GM21717 (cell line): ENCODE data around the gene PIEZO2.
A peak's percentile ranks its signal among the peaks of the same experiment; 100 is the strongest.

Experiments
- ATAC-seq: cut with Tn5 transposase; IDR thresholded peaks from one replicate; pipeline ENCODE4 v1.9.1; 2021; ENCODE audit warnings: mild to moderate bottlenecking, moderate library complexity; ENCODE audit not compliant: unreplicated experiment

Gene PIEZO2

DNA sequence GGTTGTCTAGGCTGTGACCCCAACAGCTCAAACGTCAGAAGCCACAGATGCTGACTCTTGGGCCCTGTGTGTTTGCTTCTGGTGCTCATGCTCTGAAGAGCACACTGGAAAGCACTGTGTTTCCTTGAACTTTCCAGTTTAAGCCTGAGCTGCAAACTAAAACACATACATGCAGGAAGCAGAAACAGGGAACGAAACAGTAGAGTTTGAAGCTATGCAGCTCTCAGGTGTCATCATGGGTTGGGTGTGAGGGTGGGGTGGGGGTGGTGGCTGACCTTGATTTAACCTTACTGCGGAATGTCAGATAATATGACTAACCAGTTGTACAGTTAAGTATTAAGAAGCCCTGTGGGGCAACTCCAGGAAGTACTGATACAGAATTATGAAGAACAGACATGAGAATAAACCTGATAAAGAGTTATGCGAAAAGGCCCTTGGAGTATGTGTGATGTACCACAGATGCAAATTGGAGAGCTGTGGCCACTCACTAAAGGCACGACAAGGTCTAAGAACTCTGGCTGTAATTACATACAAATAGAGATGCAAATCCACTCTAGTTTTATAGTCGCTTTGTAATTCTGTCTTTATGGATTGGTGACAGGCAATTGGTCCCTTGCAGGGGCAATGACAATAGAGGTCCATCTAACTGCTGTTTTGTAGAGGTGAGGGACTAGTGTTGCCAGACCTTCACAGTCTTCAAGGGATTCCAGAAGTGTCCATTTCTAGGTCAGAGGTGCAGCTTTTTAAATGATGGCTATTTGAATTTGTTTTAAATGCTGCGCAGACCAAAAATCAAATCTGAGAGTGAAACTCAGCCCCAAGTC, 350.4 kb downstream of the PIEZO2 start:
- no peak for ATAC-seq

DNA sequence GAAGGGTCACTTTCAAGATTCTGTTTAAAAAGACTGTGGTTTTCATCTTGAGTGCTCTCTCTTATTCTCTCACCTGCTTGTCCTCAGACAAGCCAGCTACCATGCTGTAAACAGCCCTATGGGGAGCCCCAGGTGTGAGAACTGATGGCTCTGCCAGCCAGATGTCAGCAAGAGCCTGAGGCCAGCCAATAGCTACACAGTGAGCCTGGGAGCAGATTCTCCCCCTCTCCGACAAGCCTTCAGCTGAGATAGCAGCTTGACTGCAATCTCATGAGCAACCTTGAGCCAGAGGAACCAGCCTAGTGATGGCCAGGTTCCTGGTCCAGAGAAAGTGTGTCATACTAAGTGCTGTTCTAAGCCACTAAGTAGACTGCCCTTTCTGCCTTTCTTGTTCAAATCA, 351.5 kb downstream of the PIEZO2 start:
- ATAC-seq = no peak

DNA sequence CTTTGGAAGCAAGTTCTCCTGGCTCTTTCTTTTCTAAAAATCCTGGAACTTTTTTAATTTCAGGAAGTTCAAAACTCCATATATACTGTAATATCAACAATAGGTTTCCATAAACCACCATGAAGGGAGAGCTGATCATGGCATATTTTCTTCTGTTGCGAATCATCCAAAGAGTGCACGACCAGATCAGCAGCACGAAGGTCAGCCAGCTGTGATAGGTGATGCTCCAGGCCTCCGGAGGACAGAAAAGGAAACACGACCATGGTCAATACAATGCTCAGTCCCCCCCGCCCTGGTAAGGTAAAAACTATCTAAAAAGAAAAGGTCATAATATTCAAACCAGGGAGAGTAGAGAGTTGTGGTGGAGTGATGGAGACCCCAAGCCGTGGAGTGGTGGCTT, 354.6 kb downstream of the PIEZO2 start:
- no peak for ATAC-seq

DNA sequence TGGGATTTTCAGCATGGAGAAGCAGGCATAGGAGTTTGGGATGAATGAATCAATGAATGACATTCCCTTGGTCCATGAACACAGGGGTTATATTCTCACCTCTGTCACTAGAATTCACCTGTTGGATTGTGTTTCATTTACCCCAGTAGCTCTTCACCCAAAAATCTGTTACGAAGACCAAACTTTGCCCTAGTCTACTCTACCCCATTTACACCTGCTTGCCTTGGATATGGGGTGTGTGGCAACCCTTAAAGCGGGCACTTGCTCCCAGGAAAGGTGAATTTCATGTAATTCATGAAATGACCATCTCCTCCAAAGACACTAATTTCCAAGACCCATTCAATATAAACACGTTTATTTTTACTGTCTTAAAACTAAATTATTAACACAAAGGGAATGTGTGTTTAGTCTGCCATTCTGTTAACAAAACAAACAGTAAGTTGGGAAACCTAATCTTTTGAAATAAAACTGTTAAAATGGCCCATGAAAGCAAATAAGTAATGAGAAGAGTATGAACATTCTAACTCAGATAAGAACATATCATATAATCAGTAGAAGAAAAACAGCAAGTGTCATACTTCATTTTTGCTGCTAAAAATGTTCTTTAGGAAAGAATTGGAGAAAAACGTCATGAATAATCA, 355.5 kb downstream of the PIEZO2 start:
- ATAC-seq = no peak

DNA sequence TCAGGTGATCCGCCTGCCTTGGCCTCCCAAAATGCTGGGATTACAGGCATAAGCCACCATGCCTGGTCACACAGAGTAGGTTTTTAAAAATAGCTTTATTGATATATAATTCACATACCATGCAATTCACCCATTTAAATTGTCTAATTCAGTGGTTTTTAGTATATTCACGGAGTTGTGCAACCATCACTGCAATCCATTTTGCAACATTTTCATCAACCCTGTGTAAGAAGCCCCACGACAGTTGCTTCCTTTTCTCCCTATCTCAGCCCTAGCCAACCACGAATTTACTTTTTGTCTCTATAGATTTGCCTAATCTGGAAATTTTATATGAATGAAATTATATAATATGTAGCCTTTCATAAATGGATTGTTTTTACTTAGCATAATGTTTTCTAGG, 357.2 kb downstream of the PIEZO2 start:
- no peak for ATAC-seq

DNA sequence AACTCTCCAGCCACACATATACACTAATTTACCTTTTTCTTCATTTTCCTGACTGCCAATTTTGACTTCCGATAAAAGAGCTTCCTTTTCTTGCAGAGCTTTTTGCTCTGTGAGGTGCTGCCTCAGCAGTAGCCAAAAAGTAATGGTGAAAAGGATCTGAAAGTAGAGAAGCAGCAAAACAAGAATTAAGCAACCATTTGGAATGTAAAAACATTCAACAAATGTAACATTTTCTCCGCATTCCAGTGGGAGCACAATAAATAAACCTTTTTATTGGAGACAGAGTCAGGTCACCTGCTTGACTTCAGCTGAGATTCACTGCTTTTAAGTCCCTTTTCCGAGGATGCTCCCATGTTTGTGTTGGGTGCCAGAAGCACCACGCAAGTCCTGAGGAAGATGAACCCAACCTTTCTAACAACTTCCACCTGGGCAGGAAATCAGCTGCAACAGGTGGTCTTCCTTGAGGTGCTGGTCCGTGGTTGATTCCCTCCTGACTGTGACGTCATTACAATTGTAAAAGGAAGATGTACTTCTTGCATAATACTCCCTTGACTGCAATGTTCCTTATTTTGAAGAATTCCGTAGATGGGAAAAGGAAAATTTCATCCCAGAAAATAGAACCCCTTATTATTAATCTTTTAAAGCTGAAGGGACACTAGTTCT, 358.1 kb downstream of the PIEZO2 start:
- ATAC-seq = no peak

DNA sequence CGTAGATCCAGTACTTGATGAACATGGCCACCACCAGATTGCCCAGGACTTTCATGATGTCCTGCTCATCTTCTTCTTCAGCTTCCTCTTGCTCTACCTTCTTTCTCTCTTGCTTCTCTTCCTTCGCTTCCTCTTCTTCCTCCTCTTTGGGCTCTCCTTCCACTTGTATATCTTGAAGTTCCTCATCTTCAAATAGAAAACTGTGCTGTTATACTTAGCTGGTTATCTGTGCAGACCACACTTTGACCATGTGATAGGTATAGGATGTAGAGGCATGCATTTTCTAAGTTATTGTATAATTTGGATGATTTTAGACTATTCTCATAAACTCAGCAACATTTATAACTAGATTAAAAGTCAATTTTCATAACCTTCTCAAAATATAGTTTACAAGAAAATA, 360.2 kb downstream of the PIEZO2 start:
- no peak for ATAC-seq

DNA sequence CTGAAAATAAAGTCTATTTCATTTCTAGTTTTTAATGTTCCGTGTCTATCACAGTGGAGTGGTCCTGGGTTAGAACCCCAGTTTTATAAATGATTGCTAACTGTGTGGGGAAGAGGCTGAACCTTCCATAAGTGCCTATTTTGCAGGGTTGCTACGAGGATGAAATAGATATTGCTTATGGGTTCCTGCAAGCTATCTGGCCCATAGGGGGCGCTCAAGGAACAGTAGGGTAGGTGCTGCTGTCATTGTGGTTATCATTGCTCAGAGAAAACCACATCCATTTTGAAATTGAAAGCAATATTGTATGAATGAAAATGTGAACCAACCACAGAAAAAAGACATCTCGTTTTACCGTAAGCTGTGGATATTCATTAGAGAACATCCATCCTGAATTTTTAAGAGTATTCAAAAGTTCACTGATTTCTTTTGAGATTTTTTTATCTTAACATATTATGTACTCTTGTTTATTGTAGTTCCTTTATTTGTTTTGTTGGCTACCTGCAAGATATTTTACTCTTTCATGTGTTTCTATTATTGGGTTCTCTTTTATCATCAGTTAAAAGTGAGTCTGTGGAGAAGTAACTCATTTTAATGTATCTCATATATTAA, 362.0 kb downstream of the PIEZO2 start:
- peak; percentile 91 for ATAC-seq

DNA sequence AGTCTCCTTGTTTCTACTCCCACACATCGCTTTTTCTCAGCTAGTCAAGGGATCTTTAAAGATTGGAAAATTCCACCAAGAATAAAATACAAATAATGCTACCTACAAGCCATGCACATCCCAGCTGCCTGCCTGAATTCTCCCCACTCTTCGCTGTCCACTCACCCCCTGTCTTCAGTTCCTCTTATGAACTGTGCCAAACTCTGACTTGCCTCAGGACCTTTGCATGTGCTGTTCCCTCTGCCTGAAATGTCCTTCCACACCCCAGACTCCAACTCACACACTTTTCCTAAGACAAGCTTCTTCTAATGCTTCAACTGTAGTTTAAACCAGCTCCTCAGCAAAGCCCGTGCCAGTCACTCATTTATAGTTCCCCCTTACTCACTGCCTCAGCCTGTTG, 363.6 kb downstream of the PIEZO2 start:
- no peak for ATAC-seq

DNA sequence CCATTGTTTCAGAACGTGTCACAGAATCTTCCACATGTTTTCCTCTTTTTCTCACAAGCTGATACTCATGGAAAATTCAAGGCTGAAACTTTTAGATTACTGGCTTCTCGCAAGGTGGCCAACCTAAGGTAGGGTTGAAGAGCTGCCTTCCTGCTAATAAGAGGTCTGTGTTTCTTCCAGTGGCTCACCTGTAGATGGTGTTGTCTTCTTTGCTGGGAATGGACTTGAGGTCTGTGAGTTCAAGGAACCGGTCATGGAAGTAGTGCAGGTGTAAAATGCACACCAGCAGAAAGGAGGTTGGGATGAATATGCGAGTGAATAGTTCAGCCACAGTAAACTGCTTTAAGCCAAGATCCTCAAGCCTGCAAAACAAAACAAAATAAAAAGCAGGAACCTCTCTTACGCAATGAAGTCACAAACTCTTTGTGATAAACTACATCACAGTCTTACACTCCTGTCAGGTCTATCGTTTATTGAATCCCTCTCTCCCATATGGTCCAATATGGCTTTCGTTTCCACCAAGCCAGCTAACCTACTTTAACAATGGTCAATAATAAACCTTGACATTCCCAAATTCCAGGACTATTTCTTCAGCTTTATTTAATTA, 364.7 kb downstream of the PIEZO2 start:
- ATAC-seq = no peak

DNA sequence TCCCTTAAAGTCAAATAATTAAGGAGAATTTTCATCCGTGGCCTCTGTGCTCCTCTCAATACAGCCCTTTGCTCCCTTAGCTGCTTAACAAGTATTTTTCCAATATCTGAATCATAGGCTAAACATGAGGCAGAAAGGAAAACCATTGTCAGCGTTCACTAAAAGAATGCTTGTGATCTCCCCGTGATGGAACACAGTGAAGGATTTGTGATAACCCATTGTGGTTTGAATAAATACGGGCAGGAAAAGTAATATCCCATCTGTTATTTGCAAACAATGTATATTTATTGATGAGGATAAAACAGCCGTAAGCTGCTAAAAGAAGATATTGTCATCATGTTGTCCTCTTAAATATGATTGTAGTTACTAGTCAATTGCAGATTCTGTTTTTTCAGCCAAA, 365.4 kb downstream of the PIEZO2 start:
- ATAC-seq = no peak

DNA sequence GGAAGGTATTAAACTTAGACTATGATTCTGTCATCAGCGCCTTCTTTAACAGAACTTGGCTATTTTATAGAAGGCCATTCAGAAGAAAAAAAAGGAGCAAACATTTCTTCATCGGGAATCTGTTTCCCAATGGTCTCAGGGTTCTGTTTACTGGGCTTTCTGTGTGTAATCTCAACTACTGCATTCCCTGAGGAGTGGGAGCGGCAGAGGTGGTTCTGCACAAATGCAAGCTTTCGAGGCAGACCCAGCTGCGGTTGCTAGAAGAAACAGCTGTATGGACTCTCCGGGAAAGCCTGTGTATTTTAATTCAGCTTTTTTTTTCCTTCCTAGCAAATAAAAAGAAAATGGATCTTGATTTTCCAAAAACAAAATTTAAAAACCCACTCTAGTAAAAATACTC, 372.9 kb downstream of the PIEZO2 start:
- ATAC-seq = no peak

DNA sequence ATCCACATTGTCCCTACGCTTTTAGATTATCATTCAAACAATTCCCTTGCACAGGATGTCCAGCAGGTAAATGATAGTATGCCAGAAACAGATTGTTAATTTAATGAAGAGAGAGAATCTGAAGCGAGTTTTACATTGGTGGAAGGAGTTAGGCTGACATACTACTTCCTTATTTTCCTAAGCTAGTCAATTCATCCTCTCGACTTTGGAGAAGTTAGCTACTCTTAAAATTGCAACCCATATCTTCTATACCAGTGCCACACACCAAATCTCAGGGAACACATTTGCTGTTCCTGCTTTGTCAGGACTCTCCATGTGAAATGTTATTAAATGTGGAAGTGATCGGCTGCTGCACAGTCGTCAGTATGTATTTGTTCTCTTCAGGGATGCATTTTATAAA, 374.3 kb downstream of the PIEZO2 start:
- no peak for ATAC-seq

DNA sequence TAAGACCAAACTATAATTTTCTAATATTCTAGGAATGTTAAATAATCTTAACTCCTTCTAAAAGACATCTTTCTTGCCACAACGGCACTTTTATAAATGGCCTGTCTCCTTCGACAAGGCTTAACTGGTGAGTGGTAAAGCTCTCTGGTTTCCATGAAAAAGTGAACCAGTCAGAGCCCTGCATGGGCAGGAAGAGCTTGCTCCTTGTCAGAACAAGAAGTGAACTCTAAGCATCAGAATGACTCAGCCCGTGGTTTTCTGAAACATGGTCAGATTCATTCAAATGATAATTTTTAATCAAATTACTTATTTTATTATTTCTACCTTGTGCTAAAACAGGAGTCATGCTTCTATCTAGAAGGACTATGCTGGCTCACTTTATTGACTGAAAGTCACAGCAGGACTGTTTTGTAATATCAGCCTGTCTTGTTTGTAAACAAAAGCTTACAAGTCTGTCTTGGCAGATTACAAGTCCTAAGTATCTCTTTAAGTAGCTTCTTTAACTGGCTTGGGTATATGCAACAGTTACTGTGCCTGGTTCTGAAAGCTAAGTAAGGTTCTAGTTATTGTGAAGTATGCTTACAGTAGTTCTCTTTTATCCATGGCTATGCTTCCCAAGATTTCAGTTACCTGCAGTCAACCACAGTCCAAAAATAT, 378.2 kb downstream of the PIEZO2 start:
- ATAC-seq = no peak

DNA sequence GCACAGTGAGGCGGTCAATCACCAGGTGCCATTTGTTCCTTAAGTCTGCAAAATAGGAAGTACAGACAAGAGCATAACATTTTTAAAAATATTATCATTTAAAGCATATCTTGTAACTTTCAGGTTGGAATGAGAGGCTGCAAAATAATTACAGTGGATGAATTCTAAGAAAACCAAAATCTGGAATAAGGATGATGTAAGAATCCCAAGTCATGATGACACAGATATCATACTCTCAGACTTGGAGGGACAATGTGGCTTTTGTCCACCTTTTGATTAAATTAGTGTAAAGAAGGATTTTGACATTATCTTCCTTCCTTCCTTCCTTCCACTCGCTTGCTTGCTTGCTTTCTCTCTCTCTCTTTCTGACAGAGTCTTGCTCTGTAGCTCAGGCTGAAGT, 379.1 kb downstream of the PIEZO2 start:
- no peak for ATAC-seq

DNA sequence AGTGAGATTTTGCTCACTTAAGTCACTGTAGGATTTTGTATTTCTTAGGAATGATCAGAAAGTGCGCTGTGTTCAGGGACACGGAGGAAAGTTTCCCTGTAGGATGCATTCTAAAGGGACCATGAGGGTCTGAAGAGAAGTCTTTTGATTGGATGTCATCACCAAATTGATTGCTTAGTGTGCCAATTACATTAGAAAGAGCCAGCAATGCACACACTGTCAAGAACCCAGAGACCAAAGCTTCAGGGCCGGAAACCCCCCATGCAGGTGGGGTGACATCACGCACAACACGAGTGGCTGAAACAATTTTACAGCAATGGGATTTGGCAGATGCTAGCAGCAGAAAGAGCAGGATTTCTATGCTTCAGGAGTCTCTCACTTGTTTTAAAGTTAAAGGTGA, 381.1 kb downstream of the PIEZO2 start:
- ATAC-seq = no peak

DNA sequence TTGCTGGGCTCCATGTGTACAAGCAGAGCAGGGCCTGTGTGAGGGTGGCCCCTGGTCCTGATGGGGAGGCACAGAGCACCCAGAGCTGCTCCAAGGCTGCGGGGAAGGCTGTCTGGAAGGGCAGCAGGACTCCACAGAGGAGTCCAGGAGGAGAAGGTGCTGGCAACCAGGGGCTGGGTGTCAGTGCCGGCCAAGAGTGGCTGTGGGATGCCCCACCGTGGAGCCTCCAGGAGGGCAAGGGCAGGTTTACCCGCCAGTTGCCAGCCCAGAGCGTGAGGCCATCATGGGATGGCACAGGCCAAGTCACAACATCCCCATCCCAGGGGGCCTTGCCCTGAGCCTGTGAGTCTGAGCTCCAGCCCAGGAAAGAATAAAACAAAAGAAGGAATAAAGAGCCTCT, 381.7 kb downstream of the PIEZO2 start:
- ATAC-seq = no peak

DNA sequence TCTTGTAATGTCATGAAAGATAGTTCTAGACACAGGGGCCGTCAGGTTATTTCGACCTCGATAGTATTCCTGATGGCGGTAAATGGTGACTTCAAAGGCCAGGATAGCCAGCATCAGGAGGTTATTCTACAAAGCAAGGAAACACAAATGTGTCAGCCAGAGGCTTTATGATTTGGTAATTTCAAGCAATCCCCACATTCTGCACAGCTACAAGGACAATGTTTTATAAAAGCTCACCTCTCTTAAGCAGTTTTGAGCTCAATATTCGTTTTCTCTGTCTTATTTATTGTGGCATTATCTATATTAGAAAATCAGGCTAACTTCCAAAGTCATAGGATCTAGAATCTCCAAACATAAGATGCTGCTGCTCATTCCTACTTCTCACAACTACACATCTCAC, 388.4 kb downstream of the PIEZO2 start:
- ATAC-seq = no peak

DNA sequence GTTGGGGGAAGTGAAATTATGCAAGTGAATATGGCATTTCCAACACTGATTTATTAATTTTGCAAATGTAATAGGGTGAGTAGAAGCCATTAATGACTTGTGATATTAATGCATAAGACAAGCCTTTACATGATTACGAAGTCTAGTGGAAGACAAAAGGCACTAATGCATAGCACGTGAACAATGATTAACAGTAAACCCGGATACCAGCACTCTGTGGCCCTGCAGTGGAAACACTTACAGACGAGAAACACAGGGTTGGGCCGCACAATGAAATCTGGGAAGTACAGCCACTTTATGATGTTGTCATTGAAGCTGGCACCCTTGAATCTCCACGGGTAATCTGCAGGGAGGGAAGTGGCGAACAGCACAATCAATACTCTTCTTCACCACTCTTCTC, 390.1 kb downstream of the PIEZO2 start:
- no peak for ATAC-seq

DNA sequence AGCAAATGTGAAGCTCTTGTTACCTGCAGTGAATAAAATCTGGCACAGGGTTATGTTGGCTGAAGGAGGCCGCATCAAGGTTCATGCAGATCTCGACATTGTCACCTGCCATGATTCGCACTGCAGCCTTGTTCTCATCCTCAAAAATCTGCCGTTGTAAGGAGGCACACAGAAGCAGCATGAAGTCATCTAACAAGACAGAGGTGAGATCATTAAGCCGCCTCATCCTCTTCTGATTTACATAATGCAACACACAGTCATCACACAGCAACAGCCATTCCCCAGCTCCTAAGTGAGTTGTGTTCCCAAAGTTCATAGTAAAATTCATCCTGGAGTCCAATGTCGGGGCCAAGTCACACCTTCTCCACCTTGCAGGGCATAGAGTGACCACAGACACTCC, 391.4 kb downstream of the PIEZO2 start:
- ATAC-seq = no peak

DNA sequence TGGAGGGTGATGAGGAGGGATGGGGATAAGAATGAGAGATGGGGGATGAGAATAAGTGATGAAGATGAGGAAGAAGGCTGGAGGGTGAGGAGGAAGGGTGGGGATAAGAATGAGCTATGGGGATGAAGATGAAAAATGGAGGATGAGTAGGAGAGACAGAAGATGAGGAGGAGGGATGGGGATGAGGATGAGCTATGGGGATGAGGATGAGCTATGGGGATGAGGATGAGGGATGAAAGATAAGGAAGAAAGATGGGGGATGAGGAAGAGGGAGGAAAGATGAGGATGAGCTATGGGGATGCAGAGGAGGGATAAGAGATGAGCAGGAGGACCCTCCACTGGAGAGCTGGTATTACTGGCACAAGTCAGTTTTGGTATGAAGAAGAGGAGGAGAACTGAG, 392.0 kb downstream of the PIEZO2 start:
- no peak for ATAC-seq
